HG03060 (cell line): ENCODE measurements around the gene OR2Z1.
"Not testable (repeated sequence)": the region's sequence is repeated elsewhere in the genome, so short reads cannot be mapped to it uniquely, and the experiment has no call there.

Experiments
- ATAC-seq: cut with Tn5 transposase; IDR thresholded peaks from one replicate; pipeline ENCODE4 v1.9.1; 2021; ENCODE audit warnings: low read depth, moderate number of reproducible peaks; ENCODE audit not compliant: unreplicated experiment

The OR2Z1 gene

DNA sequence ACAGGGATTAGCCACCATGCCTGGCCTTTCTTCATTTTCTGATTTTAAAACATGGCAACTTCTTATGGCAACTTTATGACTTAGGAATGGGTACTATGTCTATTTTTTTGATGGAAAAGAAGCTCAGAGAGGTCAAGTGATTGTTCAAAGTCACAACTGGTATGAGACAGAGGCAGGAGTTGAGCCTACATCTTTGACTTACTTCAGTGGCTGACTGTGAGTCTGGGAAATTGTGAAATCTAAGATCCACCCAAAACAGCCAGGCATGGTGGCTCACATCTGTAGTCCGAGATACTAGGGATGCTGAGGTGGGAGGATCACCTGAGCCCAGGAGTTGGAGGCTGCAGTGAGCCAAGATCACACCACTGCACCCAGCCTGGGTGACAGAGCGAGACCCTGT is 20.5 kb upstream of the OR2Z1 start:
- no peak for ATAC-seq

DNA sequence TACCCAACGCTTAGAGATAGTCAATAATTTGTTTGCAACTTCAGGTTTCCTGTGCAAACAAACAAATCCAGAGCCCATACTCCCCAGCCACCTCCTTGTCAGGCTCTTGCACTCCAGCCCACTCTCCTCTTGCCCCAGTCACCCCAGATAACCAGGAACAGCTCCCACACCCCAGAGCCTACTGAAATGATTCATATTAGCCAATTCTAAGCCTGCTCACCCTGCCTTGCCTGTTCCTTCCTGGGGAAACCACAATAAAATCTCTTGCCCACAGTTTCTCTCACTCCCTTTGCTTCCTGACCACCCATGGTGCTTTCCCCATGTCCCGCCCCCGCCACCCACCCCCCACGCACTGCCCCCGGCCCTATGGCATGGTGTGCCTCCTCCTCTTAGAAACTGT is 19.1 kb upstream of the OR2Z1 start:
- ATAC-seq = no peak

GRCh38 chr19:8703223-8703622 is 18.2 kb upstream of the OR2Z1 start:
- no peak for ATAC-seq

DNA sequence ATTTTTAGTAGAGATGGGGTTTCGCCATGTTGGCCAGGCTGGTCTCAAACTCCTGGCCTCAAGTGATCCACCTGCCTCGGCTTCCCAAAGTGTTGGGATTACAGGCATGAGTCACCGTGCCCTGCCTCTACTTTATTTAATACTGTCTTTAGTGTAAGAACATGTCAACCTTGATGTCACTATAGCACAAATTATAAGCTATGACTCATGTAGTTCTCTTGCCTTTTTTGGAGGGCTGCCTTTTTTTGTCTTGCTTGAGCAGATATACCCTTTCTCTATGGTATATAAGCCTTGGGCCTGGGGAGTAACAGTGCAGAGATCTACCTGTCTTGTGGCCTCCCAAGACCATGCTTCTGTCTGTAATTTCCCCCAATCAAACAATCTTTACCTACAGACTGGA is 16.1 kb upstream of the OR2Z1 start:
- ATAC-seq = not testable (repeated sequence)

DNA sequence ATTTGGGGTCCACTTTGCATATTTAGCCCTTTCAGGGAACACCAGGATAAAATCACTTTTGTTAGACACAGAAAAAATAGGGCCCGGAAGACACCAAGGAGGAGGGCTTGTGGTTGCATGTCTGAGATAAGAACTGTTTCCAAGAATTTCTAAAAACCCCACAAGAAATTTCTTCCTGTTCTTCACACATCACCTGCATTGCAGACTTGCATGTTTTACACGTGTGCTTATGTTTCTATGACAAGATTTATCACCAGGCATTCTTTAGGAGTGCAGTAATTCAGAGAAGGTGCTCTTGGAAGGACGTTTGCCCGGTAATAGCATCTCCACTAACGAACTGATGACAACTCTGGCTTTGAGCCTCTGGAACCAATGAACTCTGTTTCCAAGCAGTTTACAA is 15.7 kb upstream of the OR2Z1 start:
- ATAC-seq = no peak

DNA sequence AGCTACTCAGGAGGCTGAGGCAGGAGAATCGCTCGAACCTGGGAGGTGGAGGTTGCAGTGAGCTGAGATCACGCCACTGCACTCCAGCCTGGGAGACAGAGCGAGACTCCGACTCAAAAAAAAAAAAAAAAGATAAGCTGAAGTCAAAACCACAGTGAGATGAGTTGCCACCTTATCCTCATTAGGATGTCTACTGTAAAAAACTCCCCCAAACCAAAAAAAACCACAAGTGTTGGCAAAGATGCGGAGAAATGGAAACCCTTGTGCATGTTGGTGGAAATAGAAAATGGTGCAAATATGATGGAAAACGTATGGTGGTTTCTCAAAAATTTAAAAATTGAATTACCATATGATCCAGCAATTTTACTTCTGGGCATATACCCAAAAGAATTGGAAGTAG is 11.1 kb upstream of the OR2Z1 start:
- not testable (repeated sequence) for ATAC-seq

- ATAC-seq = no peak
Measured at GRCh38 chr19:8722032-8722431, 598 bp downstream of the OR2Z1 start.

GRCh38 chr19:8724276-8724675 is 2.8 kb downstream of the OR2Z1 start:
- no peak for ATAC-seq

DNA sequence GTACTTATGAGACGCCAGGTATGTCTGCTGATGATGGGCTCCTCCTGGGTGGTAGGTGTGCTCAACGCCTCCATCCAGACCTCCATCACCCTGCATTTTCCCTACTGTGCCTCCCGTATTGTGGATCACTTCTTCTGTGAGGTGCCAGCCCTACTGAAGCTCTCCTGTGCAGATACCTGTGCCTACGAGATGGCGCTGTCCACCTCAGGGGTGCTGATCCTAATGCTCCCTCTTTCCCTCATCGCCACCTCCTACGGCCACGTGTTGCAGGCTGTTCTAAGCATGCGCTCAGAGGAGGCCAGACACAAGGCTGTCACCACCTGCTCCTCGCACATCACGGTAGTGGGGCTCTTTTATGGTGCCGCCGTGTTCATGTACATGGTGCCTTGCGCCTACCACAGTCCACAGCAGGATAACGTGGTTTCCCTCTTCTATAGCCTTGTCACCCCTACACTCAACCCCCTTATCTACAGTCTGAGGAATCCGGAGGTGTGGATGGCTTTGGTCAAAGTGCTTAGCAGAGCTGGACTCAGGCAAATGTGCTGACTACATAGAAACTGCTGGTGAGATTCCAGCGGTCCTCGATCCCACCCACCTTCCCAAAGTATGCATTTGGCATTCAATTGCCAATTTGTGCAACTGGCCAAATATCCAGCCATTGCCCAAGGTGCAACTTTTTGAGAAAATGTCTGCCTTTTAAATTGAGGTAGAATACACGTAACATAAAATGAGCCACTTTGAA is 10.2 kb downstream of the OR2Z1 start:
- no peak for ATAC-seq

DNA sequence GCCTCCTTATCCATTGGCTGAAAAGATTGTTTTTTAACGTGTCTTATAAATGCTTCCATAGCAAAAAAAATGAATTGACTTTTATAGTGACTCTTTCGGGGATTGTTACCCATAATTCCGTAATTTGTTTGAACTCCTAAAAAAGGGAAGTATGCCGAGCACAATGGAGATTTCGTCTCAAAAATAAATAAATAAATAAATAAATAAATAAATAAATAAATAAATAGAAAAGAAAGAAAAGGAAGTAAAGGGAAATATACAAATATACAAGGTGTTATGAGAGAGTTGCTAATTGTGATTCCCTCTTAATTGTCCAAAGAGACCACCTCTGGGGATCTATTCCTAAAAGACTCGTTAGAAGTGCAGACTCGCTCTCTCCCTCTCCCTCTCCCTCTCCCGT is 16.9 kb downstream of the OR2Z1 start:
- no peak for ATAC-seq

DNA sequence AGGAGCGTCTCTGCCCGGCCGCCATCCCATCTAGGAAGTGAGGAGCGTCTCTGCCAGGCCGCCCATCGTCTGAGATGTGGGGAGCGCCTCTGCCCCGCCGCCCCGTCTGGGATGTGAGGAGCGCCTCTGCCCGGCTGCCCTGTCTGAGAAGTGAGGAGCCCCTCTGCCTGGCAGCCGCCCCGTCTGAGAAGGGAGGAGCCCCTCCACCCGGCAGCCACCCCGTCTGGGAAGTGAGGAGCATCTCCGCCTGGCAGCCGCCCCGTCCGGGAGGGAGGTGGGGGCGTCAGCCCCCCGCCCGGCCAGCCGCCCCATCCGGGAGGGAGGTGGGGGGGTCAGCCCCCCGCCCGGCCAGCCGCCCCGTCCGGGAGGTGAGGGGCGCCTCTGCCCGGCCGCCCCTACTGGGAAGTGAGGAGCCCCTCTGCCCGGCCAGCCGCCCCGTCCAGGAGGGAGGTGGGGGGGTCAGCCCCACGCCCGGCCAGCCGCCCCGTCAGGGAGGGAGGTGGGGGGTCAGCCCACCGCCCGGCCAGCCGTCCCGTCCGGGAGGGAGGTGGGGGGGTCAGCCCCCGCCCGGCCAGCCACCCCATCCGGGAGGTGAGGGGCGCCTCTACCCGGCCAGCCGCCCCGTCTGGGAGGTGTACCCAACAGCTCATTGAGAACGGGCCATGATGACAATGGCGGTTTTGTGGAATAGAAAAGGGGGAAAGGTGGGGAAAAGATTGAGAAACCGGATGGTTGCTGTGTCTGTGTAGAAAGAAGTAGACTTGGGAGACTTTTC is 18.0 kb downstream of the OR2Z1 start:
- ATAC-seq = not testable (repeated sequence)

- ATAC-seq = not testable (repeated sequence)
Measured at GRCh38 chr19:8767257-8767656, 45.8 kb downstream of the OR2Z1 start.

DNA sequence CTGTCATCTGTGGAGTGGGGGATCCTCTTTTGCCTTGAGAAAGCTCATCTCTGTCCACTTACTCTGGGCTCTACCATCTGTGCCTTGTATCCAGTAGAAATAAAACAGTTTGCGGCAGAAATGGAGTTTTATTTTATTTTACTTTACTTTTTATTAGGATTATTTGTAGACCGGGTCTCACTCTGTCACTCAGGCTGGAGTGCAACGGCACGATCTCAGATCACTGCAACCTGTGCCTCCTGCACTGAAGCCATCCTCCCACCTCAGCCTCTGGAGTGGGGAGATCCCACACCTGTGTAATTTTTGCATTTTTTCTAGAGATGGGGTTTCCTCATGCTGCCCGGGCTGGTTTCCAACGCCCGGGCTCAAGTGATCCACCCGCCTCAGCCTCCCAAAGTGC is 47.8 kb downstream of the OR2Z1 start:
- ATAC-seq = not testable (repeated sequence)

DNA sequence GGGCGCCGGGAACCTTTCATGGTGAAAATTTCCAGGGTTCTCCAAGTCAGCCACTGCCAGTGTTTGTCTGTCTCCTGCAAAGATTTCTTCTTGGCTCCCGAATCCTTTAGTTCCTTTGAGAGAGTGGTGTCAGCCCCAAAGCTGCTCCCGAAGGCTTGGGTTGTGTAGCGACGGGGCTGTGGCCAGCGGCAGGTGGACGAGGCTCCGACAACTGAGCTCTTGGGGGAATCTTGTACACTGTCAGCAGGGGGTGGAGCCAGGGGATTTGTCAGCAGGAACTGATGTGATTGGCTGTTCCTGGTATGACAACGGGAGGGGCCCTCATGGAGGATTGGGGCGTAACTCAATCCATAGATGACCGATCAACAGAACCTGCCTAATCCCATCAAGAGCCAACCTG is 52.2 kb downstream of the OR2Z1 start:
- ATAC-seq = not testable (repeated sequence)
